GM10266 (cell line): ENCODE data around the gene DCT.
A peak's percentile ranks its signal among the peaks of the same experiment; 100 is the strongest.

Experiments
- DNase-seq: peaks from one replicate; pipeline ENCODE4 v3.0.0; 2012; ENCODE audit errors: extremely low spot score
- TF ChIP-seq, protein P1 (sequence below): IDR thresholded peaks from 2 replicates; pipeline ENCODE4 v1.5.1; 2012; ENCODE audit warnings: mild to moderate bottlenecking, low read depth; ENCODE audit not compliant: control insufficient read depth, insufficient read depth; ENCODE audit errors: missing control alignments

Gene DCT

DNA sequence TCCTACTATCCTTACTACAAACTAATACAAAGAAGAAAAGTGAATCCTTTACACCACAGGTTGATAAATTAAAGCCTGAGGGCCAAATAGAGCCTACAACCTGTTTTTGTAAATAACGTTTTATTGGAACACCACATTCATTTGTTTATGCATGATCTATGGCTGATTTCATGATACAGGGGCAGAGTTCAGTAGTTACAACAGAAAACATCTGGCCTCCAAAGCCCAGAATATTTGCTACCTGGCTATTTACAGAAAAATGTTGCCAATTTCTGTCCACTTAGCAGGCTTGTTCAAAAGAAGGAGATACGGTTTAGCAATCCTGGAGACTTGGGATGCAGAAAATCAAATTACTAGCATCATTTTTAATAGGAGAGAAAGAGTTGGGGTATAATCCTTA is 24.1 kb downstream of the DCT start:
- DNase-seq, result no peak

DNA sequence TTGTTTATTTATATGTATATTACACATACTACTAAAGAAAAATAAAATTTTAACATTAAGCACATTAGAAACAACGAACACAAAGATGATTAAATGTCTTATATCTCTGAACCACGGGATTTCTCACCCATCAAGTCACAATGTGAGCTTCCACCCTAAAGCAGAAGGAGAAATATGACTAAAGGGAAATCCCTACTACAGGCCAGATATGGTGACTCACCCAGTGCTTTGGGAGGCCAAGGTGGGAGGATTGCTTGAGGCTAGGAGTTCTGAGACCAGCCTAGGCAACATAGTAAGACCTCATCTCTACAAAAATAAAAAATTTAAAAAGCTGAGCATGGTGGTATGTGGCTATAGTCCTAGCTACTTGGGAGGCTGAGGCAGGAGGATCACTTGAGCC is 24.6 kb downstream of the DCT start:
- TF ChIP-seq, protein P1, sequence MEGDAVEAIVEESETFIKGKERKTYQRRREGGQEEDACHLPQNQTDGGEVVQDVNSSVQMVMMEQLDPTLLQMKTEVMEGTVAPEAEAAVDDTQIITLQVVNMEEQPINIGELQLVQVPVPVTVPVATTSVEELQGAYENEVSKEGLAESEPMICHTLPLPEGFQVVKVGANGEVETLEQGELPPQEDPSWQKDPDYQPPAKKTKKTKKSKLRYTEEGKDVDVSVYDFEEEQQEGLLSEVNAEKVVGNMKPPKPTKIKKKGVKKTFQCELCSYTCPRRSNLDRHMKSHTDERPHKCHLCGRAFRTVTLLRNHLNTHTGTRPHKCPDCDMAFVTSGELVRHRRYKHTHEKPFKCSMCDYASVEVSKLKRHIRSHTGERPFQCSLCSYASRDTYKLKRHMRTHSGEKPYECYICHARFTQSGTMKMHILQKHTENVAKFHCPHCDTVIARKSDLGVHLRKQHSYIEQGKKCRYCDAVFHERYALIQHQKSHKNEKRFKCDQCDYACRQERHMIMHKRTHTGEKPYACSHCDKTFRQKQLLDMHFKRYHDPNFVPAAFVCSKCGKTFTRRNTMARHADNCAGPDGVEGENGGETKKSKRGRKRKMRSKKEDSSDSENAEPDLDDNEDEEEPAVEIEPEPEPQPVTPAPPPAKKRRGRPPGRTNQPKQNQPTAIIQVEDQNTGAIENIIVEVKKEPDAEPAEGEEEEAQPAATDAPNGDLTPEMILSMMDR, result no peak
- DNase-seq, result no peak

More for the DNA sequence above, 24.1 kb downstream of the DCT start:
- TF ChIP-seq, protein P1, result no peak

DNA sequence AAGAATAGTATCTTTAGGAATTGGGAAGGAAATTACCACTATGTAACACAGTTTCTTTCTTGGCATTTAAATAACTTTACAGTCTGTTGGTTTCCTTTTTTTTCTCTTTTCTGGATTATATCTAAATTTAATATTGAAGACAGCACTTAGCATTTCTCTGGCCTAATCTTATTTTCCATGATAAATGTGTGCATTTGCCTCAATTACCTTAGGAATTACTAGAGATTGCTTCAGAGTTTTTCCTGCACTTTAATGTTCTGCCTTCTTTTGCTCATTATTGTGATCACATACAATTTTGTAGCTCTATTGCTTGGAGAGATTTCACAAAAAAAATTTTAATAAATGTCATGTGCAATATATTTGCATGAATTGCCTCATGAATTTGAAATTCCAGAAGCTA is 25.1 kb downstream of the DCT start:
- no peak for DNase-seq
- TF ChIP-seq, protein P1, result no peak

DNA sequence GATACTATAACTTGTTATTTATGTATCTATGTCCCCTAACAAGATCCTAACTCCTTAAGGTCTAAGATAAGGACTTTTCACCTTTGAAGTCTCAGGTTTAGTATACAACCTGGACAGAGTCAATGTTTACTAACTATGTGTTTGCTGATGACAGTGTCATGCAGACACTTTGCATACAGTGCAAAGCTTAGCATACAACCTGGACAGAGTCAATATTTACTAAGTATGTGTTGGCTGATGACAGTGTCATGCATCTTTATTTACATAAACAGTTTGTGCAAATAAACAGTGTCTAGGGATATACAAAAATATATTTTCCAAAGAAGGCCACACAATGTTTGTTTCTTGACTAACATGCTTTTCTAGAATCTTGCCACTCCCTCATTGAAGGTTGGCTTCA is 34.7 kb downstream of the DCT start:
- TF ChIP-seq, protein P1, result no peak
- DNase-seq, result no peak

DNA sequence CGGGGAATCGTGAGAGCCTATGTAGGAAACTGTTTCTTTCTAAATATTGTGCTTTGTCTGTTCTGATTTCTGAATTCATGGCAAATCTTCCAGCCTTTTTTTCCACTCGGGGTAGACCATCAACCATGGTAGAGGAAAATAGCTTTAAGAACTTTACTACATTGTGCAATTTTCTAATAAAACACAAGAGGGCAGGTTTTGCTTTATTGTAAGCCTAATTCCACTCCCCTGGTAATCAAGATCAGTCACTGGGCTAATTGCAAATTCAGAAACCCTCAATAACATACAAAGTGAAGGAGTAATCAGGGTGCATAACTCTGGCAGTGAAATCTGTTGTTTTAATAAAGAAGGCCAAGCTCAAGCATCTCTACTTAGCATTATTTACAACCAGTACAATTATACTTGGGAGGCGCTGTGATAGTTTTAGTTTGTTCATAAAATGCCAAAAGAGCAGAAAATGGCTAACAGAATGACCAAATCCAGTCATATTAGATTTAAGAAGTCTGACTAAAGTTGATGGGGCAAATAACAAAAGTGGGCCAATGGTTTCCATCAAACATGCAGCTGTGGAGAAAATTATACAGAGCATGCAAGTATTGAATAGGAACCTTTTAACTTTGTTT is 43.8 kb downstream of the DCT start:
- DNase-seq, result peak; percentile 30
- TF ChIP-seq, protein P1, result peak; percentile 49

DNA sequence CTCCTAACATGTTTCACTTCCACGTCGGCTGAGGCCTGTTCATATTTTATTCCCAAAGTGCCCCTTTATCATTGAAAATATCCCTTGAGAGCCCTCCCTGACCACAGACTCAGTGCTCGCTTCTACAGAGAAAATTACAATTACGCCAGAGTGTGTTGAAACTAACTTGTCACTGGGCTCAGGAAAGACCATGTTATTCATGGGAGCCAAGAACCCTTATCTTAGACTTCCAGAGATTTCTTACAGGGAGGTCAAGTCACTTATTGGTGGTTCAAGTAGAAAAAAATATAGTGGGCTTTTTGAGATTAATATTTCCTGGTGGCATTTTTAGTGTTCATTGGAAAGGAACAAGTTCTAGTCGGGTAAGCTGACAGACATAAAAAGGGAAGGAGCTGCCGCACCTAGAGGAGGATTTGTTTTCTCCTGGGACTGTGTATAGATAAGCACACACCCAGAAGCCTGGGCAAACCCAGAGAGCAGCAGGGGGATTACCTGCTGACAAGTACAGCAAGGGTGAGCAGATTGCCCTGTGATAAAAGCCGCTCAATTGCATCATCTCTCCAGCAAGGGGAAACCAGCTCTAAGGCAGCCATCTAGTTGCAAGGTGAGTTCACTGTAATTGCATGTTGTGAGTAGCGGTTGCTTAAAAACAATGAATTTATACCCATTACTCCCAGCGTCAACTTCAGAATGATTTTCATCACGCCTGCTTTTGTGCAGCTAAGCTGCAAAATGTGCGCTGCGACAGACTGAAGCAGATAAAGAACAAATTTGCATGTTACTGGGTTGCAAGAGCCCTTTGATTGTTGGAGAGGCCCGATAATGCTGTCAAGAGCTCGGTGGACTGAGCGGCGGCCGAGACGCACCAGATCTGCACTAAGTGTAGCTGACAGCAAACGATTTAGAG is 46.2 kb downstream of the DCT start:
- TF ChIP-seq, protein P1, result no peak
- DNase-seq, result peak; percentile 12

DNA sequence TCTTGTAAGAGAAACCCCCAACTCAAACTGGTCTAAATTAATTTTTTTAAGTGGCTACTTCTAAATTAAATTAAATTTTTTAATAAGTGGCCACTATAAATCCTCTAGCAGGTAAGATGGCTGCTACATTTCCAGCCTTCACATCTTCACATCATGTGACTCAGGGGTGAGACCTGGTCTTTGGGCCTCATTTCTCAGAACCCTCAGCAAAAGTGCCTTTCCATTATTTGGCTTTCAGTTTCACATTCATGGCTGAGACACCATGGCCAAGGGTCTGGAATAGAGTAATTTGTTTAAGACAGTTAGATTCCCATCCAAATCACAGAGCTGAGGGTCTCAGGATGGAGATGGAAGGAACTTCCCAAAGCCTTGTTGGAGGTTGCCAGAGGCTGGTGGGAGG is 47.5 kb downstream of the DCT start:
- DNase-seq, result no peak
- TF ChIP-seq, protein P1, result no peak
